Mesothelial cell of epicardium (in vitro differentiated cells): ENCODE data around the gene CUL9. TPM values are rescaled to one million over a fixed set of nuclear protein-coding genes. Genes with fewer than 3 reads are reported as not detected.

Experiments
- DNase-seq, 2 experiments: peaks; one replicate each; pipeline ENCODE4 v3.0.0; 2021; ENCODE audit warnings: low spot score in 2 of 2; ENCODE audit not compliant: unreplicated experiment in 2 of 2
- H3K27ac Mint-ChIP-seq: 2 replicates; pipeline ENCODE4 v1.8.0; 2021; ENCODE audit warnings: mixed read lengths
- H3K27me3 Mint-ChIP-seq: 2 replicates; pipeline ENCODE4 v1.8.0; 2021; ENCODE audit warnings: low read depth, mixed read lengths
- H3K36me3 Mint-ChIP-seq: 2 replicates; pipeline ENCODE4 v1.8.0; 2021; ENCODE audit warnings: mixed read lengths
- H3K4me1 Mint-ChIP-seq: 2 replicates; pipeline ENCODE4 v1.8.0; 2021; ENCODE audit warnings: mixed read lengths
- H3K4me3 Mint-ChIP-seq: 2 replicates; pipeline ENCODE4 v1.8.0; 2021; ENCODE audit warnings: mild to moderate bottlenecking, moderate library complexity, mixed read lengths
- H3K9me3 Mint-ChIP-seq: 2 replicates; pipeline ENCODE4 v1.8.0; 2021; ENCODE audit warnings: mixed read lengths
- CTCF ChIP-seq: fragments of 200-600 bp; sonication (generic); IDR thresholded peaks from one replicate; pipeline ENCODE4 v1.5.0; 2021; ENCODE audit warnings: antibody characterized with exemption; ENCODE audit not compliant: unreplicated experiment
- total RNA-seq: library from RNA; stranded (reverse); gene quantifications from 3 replicates; pipeline ENCODE4 v1.2.1, GENCODE V29; 2021

The CUL9 gene
- total RNA-seq, 1 donor from 2014 or later = 72.1 TPM

- H3K4me3 Mint-ChIP-seq = no peak overlapping the region
Measured at GRCh38 chr6:43207286-43207685, 25.3 kb downstream of the CUL9 start.

GRCh38 chr6:43211955-43212354 is 30.0 kb downstream of the CUL9 start:
- no peak for TF ChIP-seq CTCF
- Mint-ChIP-seq H3K27ac (no peak overlapping the region), H3K27me3 (no peaks in the 10 kb centered on the region), H3K4me3 (no peak overlapping the region), H3K36me3 (peaks cover 18% of the 10 kb centered on the region), H3K9me3 (no peaks in the 10 kb centered on the region), H3K4me1 (no peaks in the 10 kb centered on the region)
- no peak for DNase-seq

More at GRCh38 chr6:43207286-43207685, 25.3 kb downstream of the CUL9 start:
- no peaks in the 10 kb centered on the region for H3K9me3 Mint-ChIP-seq
- H3K27ac Mint-ChIP-seq = no peak overlapping the region
- no peaks in the 10 kb centered on the region for H3K4me1 Mint-ChIP-seq
- H3K27me3 Mint-ChIP-seq = no peaks in the 10 kb centered on the region
- DNase-seq = no peak
- TF ChIP-seq CTCF = no peak
- peaks cover 31% of the 10 kb centered on the region for H3K36me3 Mint-ChIP-seq

GRCh38 chr6:43213431-43213830 is 31.4 kb downstream of the CUL9 start:
- Mint-ChIP-seq H3K4me1 (no peaks in the 10 kb centered on the region), H3K36me3 (peaks cover 18% of the 10 kb centered on the region), H3K9me3 (no peaks in the 10 kb centered on the region), H3K27ac (no peak overlapping the region), H3K27me3 (no peaks in the 10 kb centered on the region), H3K4me3 (no peak overlapping the region)
- TF ChIP-seq CTCF = no peak
- DNase-seq = no peak

- no peaks in the 10 kb centered on the region for H3K9me3 Mint-ChIP-seq
- H3K4me3 Mint-ChIP-seq = no peak overlapping the region
- H3K27me3 Mint-ChIP-seq = no peaks in the 10 kb centered on the region
- peaks cover 20% of the 10 kb centered on the region for H3K36me3 Mint-ChIP-seq
- DNase-seq = no peak
- H3K4me1 Mint-ChIP-seq = no peaks in the 10 kb centered on the region
- TF ChIP-seq CTCF = no peak
- no peak overlapping the region for H3K27ac Mint-ChIP-seq
Measured at GRCh38 chr6:43215066-43215465, 33.1 kb downstream of the CUL9 start.

- no peak for DNase-seq
- H3K4me1 Mint-ChIP-seq = no peaks in the 10 kb centered on the region
- TF ChIP-seq CTCF = no peak
- H3K27me3 Mint-ChIP-seq = no peaks in the 10 kb centered on the region
- H3K4me3 Mint-ChIP-seq = no peak overlapping the region
- no peak overlapping the region for H3K27ac Mint-ChIP-seq
- peaks cover 20% of the 10 kb centered on the region for H3K36me3 Mint-ChIP-seq
- H3K9me3 Mint-ChIP-seq = no peaks in the 10 kb centered on the region
Measured at GRCh38 chr6:43216200-43216599, 34.2 kb downstream of the CUL9 start.

- no peaks in the 10 kb centered on the region for H3K9me3 Mint-ChIP-seq
- peaks cover 20% of the 10 kb centered on the region for H3K36me3 Mint-ChIP-seq
- no peaks in the 10 kb centered on the region for H3K4me1 Mint-ChIP-seq
- no peak for DNase-seq
- H3K27me3 Mint-ChIP-seq = no peaks in the 10 kb centered on the region
- H3K4me3 Mint-ChIP-seq = no peak overlapping the region
- no peak overlapping the region for H3K27ac Mint-ChIP-seq
- TF ChIP-seq CTCF = no peak
Measured at GRCh38 chr6:43217351-43217750, 35.4 kb downstream of the CUL9 start.
